ENCODE results near the gene LENEP.

DNA sequence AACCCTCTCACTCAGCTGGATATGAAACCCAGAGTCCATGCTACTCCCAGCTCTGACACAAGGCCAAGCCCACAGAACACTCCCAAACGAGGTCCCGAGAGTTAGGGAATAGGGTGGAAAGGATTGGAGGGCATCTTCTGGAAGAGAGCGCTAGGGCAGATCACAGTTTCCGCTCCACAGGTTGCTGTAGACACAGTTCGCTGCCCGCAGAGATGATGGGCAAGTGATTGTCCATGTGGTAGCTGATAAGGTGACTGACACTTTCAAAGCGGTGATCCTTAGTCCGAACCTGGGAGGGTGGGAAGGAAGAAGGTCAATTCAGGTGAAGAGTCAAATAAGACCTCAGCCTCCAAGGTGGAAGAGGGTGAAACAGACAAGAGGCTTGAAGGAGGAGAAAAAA, 29.7 kb upstream of the LENEP start:
- TF ChIP-seq, protein P1, sequence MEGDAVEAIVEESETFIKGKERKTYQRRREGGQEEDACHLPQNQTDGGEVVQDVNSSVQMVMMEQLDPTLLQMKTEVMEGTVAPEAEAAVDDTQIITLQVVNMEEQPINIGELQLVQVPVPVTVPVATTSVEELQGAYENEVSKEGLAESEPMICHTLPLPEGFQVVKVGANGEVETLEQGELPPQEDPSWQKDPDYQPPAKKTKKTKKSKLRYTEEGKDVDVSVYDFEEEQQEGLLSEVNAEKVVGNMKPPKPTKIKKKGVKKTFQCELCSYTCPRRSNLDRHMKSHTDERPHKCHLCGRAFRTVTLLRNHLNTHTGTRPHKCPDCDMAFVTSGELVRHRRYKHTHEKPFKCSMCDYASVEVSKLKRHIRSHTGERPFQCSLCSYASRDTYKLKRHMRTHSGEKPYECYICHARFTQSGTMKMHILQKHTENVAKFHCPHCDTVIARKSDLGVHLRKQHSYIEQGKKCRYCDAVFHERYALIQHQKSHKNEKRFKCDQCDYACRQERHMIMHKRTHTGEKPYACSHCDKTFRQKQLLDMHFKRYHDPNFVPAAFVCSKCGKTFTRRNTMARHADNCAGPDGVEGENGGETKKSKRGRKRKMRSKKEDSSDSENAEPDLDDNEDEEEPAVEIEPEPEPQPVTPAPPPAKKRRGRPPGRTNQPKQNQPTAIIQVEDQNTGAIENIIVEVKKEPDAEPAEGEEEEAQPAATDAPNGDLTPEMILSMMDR (conservative IDR thresholded peaks at IDR 0.05 in 1 of 2, IDR thresholded peaks at IDR 0.05 in 1 of 2; ENCODE audit: low read depth in 1 of 2, low read length in 2 of 2), result no peak
- no peak for TF ChIP-seq EZH2 (IDR thresholded peaks at IDR 0.05; ENCODE audit: low read length, missing control alignments)
